ENCODE measurements around the gene PCBP1. TPM values are rescaled to one million over a fixed set of nuclear protein-coding genes. Genes with fewer than 3 reads are reported as not detected.
A peak's percentile ranks its signal among the peaks of the same experiment; 100 is the strongest.

The PCBP1 gene
- total and polyA plus RNA-seq, 9 of the 15 experiments (the other 6 are each of a cell fraction or from before 2014, with no cell fraction given), result 19.2 to 407 (median 78.1) TPM

- TF ChIP-seq ZFP30 (CRISPR knock-in tag; IDR thresholded peaks at IDR 0.05; ENCODE audit: borderline replicate concordance) (no peak), NUFIP1 (IDR thresholded peaks at IDR 0.05; ENCODE audit: partially characterized antibody) (no peak), JUND (IDR thresholded peaks at IDR 0.05; ENCODE audit: borderline replicate concordance, low read depth, low read length) (no peak), JUND (tag; IDR thresholded peaks at IDR 0.05; ENCODE audit: borderline replicate concordance, low read depth, low read length) (no peak), ZNF324 (CRISPR knock-in tag; IDR thresholded peaks at IDR 0.05) (no peak), NEUROD1 (IDR thresholded peaks at IDR 0.05; ENCODE audit: borderline replicate concordance, low read depth, low read length, partially characterized antibody) (no peak), NKRF (IDR thresholded peaks at IDR 0.05; ENCODE audit: borderline replicate concordance) (no peak), ZNF79 (CRISPR knock-in tag; IDR thresholded peaks at IDR 0.05; ENCODE audit: low read depth) (no peak), SNRNP70 (optimal IDR thresholded peaks at IDR 0.05; ENCODE audit: low read depth, low read length) (no peak), BCLAF1 (IDR thresholded peaks at IDR 0.05; ENCODE audit: borderline replicate concordance in 1 of 2, control insufficient read depth in 1 of 2, low read depth in 2 of 2, low read length in 1 of 2) (no peak), E2F4 (CRISPR knock-in tag; IDR thresholded peaks at IDR 0.05; ENCODE audit: low read depth) (no peak), HDGF (IDR thresholded peaks at IDR 0.05) (peak; percentile 46; the same call in 1 of the 2 replicates), KAT8 (IDR thresholded peaks at IDR 0.05; ENCODE audit: low read depth) (no peak), STAT5B (CRISPR knock-in tag; IDR thresholded peaks at IDR 0.05) (no peak), NFIX (CRISPR knock-in tag; IDR thresholded peaks at IDR 0.05; ENCODE audit: low read depth) (no peak), PML (IDR thresholded peaks at IDR 0.05; ENCODE audit: low read length) (no peak), CREB3 (tag; conservative IDR thresholded peaks at IDR 0.05; ENCODE audit: low read depth) (0 out of 2 replicates have a peak, but pooled peaks have one; percentile 25), L3MBTL2 (IDR thresholded peaks at IDR 0.05) (no peak; the same call in 1 of the 2 replicates), SRSF7 (optimal IDR thresholded peaks at IDR 0.05; ENCODE audit: low read depth, low read length) (no peak), NR3C1 (CRISPR knock-in tag; IDR thresholded peaks at IDR 0.05) (no peak), ZNF253 (CRISPR knock-in tag; conservative IDR thresholded peaks at IDR 0.05) (no peak)
Observed at GRCh38 chr2:70132244-70133126, 45.2 kb downstream of the PCBP1 start (continued).

All from K562 (cell line).